Measurements from ENCODE around the gene CAMK2B. TPM values are rescaled to one million over a fixed set of nuclear protein-coding genes. Genes with fewer than 3 reads are reported as not detected.

CAMK2B gene
- total and polyA plus RNA-seq, 12 donors, result 30.8 to 152 (median 113) TPM

DNA sequence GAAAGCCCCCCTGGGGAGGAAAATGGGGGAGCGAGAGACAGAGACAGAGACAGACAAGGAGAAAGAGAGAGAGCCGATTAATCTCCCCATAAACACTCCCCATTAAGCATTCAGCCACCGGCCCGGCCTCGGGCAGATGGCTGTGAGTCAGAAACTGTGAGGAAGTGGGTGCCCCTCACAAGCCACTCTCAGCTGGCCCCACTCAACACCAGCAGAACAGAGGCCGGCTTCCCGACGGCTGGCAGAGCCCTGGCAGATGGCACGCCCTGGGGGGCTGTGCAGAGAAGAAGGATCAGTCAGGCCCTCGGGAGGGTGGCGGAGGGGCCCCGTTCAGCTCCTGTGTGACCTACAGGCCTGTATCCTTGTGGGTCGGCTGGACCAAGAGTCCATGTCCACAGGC, 41.2 kb downstream of the CAMK2B start:
- H3K27me3 ChIP-seq, result no peaks in the 10 kb centered on the region
- H3K36me3 ChIP-seq, result no peaks in the 10 kb centered on the region
- intact Hi-C loops (cut with DNase I), result no loop called here
- no peak overlapping the region for H3K4me3 ChIP-seq
- H3K4me1 ChIP-seq, result peaks cover 0 to 78% (median 28%) of the 10 kb centered on the region in 9 donors
- DNase-seq (peak in 1 of 2 donors; percentile 8), ATAC-seq (peak in 1 of 8 donors; percentile 6)
- H3K27ac ChIP-seq, result peak overlapping the region in 9 of 10 donors; percentile 52 to 86 (median 82)
- 73 to 81% methylated on average over 13 of the region's 13 CpGs for WGBS, 2 donors
- TF ChIP-seq, protein P1, sequence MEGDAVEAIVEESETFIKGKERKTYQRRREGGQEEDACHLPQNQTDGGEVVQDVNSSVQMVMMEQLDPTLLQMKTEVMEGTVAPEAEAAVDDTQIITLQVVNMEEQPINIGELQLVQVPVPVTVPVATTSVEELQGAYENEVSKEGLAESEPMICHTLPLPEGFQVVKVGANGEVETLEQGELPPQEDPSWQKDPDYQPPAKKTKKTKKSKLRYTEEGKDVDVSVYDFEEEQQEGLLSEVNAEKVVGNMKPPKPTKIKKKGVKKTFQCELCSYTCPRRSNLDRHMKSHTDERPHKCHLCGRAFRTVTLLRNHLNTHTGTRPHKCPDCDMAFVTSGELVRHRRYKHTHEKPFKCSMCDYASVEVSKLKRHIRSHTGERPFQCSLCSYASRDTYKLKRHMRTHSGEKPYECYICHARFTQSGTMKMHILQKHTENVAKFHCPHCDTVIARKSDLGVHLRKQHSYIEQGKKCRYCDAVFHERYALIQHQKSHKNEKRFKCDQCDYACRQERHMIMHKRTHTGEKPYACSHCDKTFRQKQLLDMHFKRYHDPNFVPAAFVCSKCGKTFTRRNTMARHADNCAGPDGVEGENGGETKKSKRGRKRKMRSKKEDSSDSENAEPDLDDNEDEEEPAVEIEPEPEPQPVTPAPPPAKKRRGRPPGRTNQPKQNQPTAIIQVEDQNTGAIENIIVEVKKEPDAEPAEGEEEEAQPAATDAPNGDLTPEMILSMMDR (IDR thresholded peaks at IDR 0.05), result no peak
- no peaks in the 10 kb centered on the region for H3K9me3 ChIP-seq

DNA sequence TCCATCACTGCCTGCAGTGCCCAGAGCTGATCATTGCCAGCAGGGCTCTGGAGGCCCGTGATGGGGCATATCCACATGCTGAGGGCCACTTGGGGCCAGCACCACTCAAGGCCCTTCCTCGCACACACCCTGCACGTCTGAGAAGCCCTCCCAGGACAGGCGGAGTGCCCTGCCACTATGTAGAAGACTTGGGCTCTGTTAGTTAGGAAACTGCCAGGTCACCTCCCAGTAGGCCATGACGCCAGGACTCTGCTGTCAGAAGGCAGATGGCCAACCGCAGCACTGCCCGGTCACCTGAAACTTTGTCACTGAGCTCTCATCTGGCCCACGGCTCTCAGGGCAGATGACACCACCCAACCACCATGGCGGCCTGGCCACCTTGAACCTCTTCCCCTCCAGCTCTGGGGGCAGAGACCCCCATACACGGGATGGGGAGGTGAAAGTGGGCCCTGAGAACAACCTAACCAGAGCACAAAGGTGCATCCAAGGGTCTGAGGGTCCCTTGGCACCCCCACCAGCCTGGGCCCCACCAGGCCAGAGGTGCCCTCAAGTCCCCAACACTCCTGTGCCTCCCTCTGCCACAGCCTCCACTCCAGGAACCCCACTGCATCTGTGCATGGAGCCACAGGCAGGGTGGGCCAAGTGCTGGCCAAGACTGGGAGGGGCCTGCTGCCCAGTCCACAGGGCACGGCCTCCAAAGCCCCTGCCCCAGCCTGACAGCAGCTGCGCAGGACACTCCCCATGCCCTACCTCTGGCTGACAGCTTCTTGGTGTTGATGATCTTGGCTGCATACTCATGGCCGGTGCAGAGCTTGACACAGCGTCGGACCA, 41.8 kb downstream of the CAMK2B start:
- peak; percentile 21 to 88 (median 78) for ATAC-seq
- WGBS, 2 donors, result 73 to 76% methylated on average over 15 of the region's 15 CpGs
- intact Hi-C loops (cut with DNase I), result no loop called here
- H3K4me1 ChIP-seq, result peaks cover 0 to 75% (median 25%) of the 10 kb centered on the region in 9 donors
- H3K27ac ChIP-seq, result peak overlapping the region; percentile 52 to 86 (median 80)
- H3K4me3 ChIP-seq, result no peak overlapping the region
- TF ChIP-seq, protein P1 (IDR thresholded peaks at IDR 0.05), result no peak
- peak; percentile 50 to 59 for DNase-seq
- no peaks in the 10 kb centered on the region for H3K27me3 ChIP-seq
- no peaks in the 10 kb centered on the region for H3K9me3 ChIP-seq
- no peaks in the 10 kb centered on the region for H3K36me3 ChIP-seq

DNA sequence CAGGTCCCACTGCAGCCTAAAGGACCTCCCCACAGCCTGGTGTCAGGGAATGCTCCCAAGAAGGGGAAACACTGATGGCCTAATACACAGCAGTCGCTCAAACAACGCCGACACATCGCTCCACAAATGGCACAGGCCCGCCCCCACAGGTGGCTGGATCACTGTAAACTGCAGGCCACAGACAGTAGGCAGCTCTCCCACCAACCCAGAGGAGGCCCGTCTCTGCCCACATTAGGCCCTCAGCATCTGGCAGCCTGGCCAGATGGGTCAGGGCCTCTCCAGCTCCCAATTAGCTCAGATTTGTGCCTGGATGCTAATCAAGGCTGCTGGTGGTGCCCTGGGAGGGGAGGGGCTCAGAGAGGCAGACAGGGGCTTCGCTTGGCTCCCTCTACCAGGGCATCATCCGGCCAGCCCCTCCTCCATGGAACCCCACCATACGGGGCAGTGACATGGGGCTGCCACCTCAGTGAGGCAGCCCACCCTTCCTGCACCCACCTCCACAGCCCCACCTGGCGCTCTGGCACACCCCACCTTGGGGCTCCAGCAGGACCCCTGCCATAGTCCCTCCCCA, 42.7 kb downstream of the CAMK2B start:
- peak in 1 of 2 donors; percentile 5 for DNase-seq
- no peaks in the 10 kb centered on the region for H3K27me3 ChIP-seq
- intact Hi-C loops (cut with DNase I), result no loop called here
- 86 to 89% methylated on average over 10 of the region's 10 CpGs for WGBS, 2 donors
- no peak overlapping the region for H3K4me3 ChIP-seq
- H3K9me3 ChIP-seq, result no peaks in the 10 kb centered on the region
- H3K4me1 ChIP-seq, result peaks cover 0 to 75% (median 31%) of the 10 kb centered on the region in 9 donors
- H3K36me3 ChIP-seq, result no peaks in the 10 kb centered on the region
- TF ChIP-seq, protein P1 (IDR thresholded peaks at IDR 0.05), result no peak
- peak in 1 of 8 donors; percentile 1 for ATAC-seq
- H3K27ac ChIP-seq, result peak overlapping the region in 8 of 10 donors; percentile 25 to 86 (median 82)

DNA sequence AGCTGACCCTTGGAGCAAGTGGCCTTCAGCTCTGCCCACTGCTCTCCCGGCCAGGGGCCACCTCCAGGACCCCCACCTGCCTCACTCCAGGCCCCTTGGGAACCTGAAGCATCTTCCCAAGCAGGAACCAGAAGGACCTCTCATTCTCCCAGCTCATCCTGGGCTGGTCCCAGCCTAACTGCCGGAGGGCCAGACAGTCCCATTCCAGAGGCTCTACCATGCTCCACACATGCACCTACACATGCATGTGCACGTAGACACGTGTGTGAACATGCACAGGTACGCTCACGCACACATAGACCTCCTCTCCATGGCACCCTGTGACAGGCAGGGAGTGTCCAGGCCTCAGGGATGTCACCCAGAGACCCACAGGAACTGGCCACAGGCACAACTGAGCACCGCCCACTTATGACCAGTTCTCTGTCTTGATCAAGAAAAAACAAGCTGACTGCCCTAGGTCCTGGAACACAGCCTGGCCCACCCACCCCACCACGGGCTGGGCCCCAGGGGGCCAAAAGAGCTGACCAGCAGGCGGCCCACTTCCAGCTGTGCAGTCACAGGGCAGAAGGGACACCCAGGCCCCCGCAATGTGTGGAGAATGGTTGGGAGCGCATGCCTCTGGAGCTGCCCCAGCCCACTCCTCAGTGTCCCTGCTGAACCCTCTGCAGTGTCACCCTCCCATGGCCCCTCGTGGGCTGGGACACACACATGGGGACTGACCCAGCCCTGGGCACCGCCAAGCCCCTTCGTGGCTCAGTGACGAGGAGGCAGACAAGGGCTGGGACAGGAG, 43.4 kb downstream of the CAMK2B start:
- TF ChIP-seq, protein P1 (IDR thresholded peaks at IDR 0.05), result no peak
- DNase-seq (peak in 1 of 2 donors; percentile 8), ATAC-seq (no peak)
- 78 to 80% methylated on average over 15 of the region's 15 CpGs for WGBS, 2 donors
- Histone ChIP-seq H3K4me1 (peaks cover 0 to 77% (median 32%) of the 10 kb centered on the region in 9 donors), H3K27me3 (no peaks in the 10 kb centered on the region), H3K4me3 (no peak overlapping the region), H3K9me3 (no peaks in the 10 kb centered on the region), H3K36me3 (no peaks in the 10 kb centered on the region), H3K27ac (peak overlapping the region in 4 of 10 donors; percentile 75 to 86 (median 84))
- intact Hi-C loops (cut with DNase I), result no loop called here

Data from heart right ventricle (tissue), 16 donors.